NB4 (cell line): ENCODE data around the gene KCNMB2.

Source experiments
- DNase-seq: peaks from one replicate; pipeline ENCODE4 v3.0.0; 2010; ENCODE audit warnings: low read depth
- H3K4me3 ChIP-seq: one replicate; pipeline ENCODE4 v1.5.1; 2011; ENCODE audit warnings: mild to moderate bottlenecking, low read depth, low read length, moderate library complexity
- MYC ChIP-seq: IDR thresholded peaks from 2 replicates; pipeline ENCODE4 v1.6.1; 2011; ENCODE audit warnings: low read depth, low read length
- POLR2A ChIP-seq: IDR thresholded peaks from 2 replicates; pipeline ENCODE4 v1.6.1; 2011; ENCODE audit warnings: mild to moderate bottlenecking; ENCODE audit not compliant: insufficient read length; ENCODE audit errors: extremely low read depth
- TF ChIP-seq, protein P1 (sequence below): IDR thresholded peaks from one replicate; pipeline ENCODE4 v1.5.1; 2012; ENCODE audit warnings: low read depth, low read length
- TF ChIP-seq, protein P2 (sequence below): IDR thresholded peaks from 2 replicates; pipeline ENCODE4 v1.6.1; 2011; ENCODE audit warnings: low read depth, low read length

The KCNMB2 gene

DNA sequence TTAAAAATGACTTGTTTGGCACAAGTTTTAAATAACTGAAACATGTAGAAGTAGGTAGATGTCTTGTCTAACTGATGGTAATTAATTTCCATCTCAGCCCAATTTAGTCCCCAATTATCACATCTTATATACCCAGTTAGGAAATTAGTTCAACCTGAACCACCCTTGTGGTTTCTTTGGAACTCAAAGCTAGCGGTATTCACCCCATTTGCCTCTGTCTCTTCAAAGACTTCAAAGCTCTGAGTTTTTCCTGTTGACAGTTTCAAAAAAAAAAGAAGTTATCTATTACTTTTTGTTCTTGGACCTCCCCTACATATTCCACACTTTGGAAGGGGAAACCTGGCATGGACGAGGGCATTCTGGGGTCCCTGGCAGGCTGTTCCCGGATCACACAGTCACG lies 236.5 kb downstream of the KCNMB2 start:
- TF ChIP-seq, protein P1, sequence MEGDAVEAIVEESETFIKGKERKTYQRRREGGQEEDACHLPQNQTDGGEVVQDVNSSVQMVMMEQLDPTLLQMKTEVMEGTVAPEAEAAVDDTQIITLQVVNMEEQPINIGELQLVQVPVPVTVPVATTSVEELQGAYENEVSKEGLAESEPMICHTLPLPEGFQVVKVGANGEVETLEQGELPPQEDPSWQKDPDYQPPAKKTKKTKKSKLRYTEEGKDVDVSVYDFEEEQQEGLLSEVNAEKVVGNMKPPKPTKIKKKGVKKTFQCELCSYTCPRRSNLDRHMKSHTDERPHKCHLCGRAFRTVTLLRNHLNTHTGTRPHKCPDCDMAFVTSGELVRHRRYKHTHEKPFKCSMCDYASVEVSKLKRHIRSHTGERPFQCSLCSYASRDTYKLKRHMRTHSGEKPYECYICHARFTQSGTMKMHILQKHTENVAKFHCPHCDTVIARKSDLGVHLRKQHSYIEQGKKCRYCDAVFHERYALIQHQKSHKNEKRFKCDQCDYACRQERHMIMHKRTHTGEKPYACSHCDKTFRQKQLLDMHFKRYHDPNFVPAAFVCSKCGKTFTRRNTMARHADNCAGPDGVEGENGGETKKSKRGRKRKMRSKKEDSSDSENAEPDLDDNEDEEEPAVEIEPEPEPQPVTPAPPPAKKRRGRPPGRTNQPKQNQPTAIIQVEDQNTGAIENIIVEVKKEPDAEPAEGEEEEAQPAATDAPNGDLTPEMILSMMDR = no peak
- TF ChIP-seq, protein P2, sequence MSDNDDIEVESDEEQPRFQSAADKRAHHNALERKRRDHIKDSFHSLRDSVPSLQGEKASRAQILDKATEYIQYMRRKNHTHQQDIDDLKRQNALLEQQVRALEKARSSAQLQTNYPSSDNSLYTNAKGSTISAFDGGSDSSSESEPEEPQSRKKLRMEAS = no peak
- TF ChIP-seq POLR2A (no peak), MYC (no peak)
- no peak for DNase-seq
- H3K4me3 ChIP-seq = no peak overlapping the region

DNA sequence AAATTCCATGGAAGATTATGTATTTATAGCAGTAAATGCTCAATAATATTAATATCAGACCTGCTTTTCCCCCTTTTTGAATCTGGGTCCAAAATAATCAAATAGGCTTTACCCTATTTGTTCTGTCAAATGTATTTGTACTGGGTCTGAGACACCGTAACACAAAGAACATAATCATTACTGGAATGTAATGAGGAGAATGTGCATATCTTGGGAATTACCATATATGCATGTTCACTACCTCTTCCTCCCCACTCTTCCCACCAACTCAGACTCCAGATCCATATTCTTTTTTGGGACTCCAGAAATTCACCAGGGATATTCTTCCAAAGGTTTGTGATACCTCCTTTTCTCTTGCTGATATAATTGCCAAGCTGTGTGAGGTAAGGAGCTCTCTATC lies 237.1 kb downstream of the KCNMB2 start:
- TF ChIP-seq POLR2A (no peak), MYC (no peak)
- TF ChIP-seq, protein P2 = no peak
- TF ChIP-seq, protein P1 = no peak
- no peak for DNase-seq

DNA sequence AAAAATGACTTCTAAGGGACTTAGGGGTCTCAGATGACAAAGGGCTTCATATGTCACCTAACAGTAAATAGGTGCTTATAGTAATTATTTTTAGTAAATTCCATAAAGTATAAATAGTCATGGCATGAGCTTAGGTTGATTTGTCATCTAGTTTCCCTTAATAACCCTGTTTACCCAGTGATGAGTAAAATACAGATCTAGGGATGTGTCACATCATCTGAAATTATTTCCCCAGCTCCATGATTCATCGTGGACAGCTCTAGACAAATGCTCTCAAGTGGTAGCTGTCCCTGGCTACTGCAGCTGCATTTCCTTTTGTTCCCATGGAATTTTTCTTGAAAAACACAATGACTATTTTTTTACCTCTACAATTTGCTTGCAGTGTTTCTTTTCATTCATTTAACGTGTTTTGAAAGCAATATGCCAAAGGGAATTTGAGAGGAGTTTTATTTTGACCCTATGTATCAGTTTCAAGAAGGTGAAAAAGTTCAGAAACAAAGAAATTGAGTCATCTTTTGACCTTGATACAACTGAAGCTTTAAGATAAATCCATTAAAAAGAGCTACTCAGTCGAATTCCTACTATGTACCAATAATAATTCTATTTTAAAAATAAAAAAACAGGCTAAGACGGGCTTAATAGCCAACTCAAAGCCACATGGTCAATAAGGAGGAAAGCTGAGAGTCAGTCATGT lies 241.6 kb downstream of the KCNMB2 start:
- DNase-seq = no peak
- TF ChIP-seq, protein P2 = no peak
- TF ChIP-seq, protein P1 = no peak
- TF ChIP-seq POLR2A = no peak
- no peak for TF ChIP-seq MYC
- H3K4me3 ChIP-seq = no peak overlapping the region

More for the DNA sequence above, 237.1 kb downstream of the KCNMB2 start:
- H3K4me3 ChIP-seq = no peak overlapping the region

DNA sequence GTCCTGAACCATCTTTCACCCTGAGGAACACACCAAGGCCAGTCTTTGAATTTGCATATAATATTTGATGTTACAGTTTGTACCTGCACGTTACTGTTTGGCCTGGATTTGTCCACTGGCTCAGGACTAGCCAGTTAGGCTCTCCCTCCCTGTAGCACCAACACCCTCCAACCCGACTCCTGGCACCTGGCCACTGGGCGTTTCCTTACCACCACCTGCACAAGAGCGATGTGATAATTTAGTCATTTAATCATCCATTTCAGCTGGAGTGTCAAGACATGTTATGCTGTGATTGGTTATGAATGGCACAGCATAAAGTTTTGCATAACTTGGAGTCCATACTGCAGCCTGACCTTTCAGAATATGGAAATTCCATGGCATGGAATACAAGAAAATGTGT lies 242.4 kb downstream of the KCNMB2 start:
- no peak for DNase-seq

DNA sequence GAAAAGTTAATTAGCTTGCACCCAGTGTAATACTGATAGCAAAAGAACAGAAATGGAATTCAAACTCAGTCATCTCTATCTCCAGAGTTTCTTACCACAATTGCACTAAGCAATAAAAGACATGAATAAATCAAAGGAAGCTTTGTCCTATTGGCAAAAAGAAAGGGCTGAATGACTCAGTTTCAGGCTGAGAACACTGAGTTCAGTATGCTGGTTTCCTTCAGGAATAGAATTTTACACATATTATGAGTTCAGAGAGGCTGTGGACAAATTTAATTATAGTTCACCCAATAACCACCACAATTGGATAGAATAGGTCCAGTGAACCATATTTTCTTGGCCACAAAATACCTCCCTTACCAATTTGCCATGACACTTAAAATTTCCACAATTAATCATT lies 249.7 kb downstream of the KCNMB2 start:
- no peak for DNase-seq
- no peak overlapping the region for H3K4me3 ChIP-seq
- TF ChIP-seq POLR2A (no peak), MYC (no peak)
- TF ChIP-seq, protein P1 = no peak
- TF ChIP-seq, protein P2 = no peak

More for the DNA sequence above, 242.4 kb downstream of the KCNMB2 start:
- TF ChIP-seq, protein P2 = no peak
- no peak for TF ChIP-seq POLR2A
- no peak overlapping the region for H3K4me3 ChIP-seq

DNA sequence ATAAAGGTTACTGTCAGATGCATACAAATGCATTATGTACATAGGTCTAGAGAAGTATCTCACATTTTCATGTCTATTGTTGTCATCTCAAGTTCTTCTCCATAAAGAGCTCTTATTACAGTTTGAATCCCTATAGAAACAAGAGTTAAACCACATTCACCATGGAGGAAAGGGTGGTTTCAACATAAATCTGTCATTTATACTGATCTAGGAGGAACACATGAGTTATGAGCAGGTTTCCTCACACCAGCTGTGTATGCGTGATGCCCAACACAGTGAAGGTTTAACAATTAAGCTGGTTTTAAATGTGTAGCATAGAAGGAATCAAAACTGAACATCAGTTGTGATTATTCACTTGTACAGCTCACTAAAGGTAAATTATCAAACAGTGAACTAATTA lies 251.7 kb downstream of the KCNMB2 start:
- no peak for DNase-seq
- TF ChIP-seq, protein P1 = no peak
- TF ChIP-seq, protein P2 = no peak
- TF ChIP-seq POLR2A (no peak), MYC (no peak)
- H3K4me3 ChIP-seq = no peak overlapping the region
